GM06990 (cell line): Measurements from ENCODE around the gene SLC26A6.

Source experiments
- DNase-seq: peaks from one replicate; pipeline ENCODE4 v3.0.0-alpha.2; 2011; ENCODE audit not compliant: insufficient read length; ENCODE audit errors: extremely low read depth
- H3K27me3 ChIP-seq: replicated peaks from 2 replicates; pipeline ENCODE4 v1.6.0; 2011; ENCODE audit warnings: low read length; ENCODE audit not compliant: control insufficient read depth, insufficient read depth
- H3K36me3 ChIP-seq: 2 replicates; pipeline ENCODE4 v1.5.1; 2011; ENCODE audit warnings: low read length; ENCODE audit not compliant: control insufficient read depth, insufficient read depth
- H3K4me3 ChIP-seq: replicated peaks from 2 replicates; pipeline ENCODE4 v1.5.1; 2011; ENCODE audit warnings: low read depth, mild to moderate bottlenecking, control low read depth, low read length
- TF ChIP-seq, protein P1 (sequence below): IDR thresholded peaks from 2 replicates; pipeline ENCODE4 v1.5.1; 2011; ENCODE audit warnings: low read length, control low read depth, mild to moderate bottlenecking, inconsistent platforms; ENCODE audit not compliant: insufficient read depth, poor library complexity, severe bottlenecking

SLC26A6 gene

DNA sequence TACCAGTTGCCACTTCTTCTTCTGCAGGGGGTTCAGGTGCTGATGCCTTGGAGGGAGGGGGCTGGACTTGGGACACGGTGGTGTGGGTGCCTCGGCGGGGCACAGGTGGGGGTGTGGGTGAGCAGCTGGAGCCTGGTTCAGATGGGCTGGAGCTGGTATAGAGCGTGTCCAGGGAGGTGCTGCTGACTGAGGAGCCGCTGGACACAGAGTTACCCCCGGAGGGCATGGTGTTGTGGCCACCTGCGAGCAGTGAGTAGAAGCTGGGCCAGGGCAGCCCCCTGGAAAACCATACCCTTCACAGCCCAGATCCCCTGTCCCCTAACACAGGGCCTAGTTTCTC lies 46.2 kb upstream of the SLC26A6 start:
- TF ChIP-seq, protein P1, sequence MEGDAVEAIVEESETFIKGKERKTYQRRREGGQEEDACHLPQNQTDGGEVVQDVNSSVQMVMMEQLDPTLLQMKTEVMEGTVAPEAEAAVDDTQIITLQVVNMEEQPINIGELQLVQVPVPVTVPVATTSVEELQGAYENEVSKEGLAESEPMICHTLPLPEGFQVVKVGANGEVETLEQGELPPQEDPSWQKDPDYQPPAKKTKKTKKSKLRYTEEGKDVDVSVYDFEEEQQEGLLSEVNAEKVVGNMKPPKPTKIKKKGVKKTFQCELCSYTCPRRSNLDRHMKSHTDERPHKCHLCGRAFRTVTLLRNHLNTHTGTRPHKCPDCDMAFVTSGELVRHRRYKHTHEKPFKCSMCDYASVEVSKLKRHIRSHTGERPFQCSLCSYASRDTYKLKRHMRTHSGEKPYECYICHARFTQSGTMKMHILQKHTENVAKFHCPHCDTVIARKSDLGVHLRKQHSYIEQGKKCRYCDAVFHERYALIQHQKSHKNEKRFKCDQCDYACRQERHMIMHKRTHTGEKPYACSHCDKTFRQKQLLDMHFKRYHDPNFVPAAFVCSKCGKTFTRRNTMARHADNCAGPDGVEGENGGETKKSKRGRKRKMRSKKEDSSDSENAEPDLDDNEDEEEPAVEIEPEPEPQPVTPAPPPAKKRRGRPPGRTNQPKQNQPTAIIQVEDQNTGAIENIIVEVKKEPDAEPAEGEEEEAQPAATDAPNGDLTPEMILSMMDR, result no peak
- no peak for DNase-seq
- Histone ChIP-seq H3K27me3 (no peaks in the 10 kb centered on the region), H3K4me3 (no peak overlapping the region), H3K36me3 (peaks cover 18% of the 10 kb centered on the region)

DNA sequence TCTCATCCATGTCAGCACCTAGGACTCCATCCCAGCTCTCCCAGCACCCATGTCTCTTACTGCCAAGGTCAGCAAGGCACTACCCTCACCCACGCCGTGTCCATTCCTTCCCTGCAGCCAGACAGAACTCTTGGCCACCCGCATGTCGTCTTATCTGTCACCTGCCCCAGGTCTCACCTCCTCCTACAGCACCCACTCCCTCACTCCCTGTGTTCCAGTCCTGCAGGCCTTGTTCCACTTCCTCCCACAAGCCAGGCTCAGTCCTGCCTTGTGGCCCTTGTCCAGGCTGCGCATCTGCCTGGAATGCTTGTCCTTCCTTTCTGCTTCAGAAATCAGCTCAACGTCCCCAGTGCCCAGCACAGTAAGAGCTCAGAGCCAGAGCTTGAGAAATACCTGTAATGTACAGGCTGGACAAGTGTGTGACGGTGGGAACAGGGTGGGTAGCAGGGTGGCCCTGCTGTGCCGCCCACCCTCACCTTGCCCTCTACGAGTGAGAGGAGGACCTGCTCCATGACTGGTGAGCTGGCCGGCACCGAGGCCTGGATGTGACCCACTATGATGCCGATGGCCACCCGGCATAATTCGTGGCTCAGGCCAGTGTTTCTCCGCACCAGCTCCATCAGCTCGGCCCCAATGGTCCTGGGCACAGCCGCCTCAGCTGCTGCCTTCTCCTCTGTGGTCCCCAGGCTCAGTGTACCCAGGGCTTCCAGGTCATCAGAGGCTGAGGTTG lies 45.7 kb upstream of the SLC26A6 start:
- TF ChIP-seq, protein P1, result no peak
- DNase-seq, result no peak
- H3K27me3 ChIP-seq, result no peaks in the 10 kb centered on the region
- no peak overlapping the region for H3K4me3 ChIP-seq
- peaks cover 18% of the 10 kb centered on the region for H3K36me3 ChIP-seq

DNA sequence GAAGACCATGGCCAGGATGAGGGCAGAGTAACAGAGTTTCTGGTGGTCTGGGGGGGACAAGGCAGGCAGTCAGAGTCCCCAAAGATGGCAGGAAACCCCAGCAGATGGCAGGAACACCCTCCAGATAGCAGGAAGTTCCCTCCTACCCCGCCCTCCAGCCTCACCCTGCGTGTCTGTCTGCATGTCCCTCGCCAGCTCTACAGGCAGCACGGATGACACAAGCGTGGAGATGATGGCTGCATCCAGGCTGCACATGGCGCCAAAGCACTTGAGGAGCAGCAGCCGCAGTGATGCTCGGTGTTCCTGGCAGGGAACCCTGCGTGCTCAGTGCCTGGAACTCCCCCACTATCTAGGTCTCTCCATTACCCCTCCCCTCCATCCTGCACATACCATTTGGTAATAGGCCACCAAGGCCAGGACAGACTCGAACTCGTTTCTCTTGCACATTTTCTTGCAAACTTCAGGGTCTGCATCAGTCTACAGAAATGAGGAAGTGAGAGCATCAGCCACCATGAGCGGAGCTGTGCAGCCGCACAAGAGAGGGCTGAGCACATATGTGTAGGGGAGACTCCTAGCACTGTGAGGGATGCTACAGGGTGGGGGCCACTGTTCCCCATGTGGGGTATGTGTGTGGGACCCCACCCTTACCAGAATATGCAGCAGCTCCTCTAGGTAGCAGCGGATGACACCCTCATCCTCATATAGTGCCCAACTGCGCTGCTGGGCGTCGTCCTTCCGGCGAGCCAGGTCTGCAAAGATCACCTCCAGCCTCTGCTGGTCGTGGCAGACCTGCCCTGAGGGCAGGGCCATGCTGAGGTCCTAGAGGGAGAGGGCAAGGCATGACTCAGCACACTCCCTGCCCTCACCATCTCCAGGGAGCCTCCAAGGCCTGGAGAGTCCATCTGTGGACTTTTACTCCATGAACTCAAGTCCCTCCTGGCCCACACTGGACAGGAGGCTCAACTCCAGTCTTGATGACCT lies 44.4 kb upstream of the SLC26A6 start:
- TF ChIP-seq, protein P1, result no peak
- no peaks in the 10 kb centered on the region for H3K27me3 ChIP-seq
- H3K36me3 ChIP-seq, result peaks cover 21% of the 10 kb centered on the region
- no peak overlapping the region for H3K4me3 ChIP-seq
- no peak for DNase-seq

DNA sequence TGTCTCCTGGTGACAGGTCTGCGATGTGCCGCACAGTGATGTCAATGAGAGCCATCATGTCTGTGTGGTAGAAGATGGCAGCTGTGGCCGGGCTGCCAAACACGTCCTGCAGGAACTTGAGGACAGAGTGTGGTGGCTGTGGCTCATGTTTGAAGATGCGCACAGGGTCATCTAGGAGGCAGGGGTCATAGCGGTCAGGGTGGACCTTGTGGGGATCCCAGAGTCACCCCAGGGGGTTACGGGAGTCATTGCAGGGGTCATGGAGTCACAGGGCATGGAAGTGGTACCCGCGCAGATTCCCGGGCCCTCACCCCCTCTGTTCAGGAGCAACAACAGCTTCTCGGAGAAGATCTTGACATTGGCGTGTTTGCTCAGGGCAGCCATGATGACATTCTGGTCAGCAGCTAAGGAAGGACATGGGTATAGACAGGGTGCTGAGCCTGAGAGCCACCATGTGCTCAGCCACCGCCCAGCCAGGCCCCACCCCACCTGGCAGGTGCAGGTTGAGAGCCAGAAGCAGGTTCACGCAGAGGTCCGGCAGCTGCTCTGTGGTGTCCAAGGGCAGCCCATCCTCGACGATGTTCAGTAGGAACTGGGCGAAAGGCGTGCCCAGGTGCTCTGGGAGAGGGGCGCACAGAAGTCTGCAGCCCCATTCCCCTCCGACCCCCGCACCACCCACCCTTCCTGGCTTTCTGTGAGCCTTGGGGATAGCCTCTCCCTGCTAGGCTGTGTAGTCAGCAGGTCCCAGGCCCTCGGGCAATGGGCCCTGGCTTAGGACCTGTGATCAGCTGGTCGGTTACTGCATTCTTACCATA lies 43.5 kb upstream of the SLC26A6 start:
- Histone ChIP-seq H3K4me3 (no peak overlapping the region), H3K36me3 (peaks cover 26% of the 10 kb centered on the region), H3K27me3 (no peaks in the 10 kb centered on the region)
- TF ChIP-seq, protein P1, result no peak
- DNase-seq, result no peak

DNA sequence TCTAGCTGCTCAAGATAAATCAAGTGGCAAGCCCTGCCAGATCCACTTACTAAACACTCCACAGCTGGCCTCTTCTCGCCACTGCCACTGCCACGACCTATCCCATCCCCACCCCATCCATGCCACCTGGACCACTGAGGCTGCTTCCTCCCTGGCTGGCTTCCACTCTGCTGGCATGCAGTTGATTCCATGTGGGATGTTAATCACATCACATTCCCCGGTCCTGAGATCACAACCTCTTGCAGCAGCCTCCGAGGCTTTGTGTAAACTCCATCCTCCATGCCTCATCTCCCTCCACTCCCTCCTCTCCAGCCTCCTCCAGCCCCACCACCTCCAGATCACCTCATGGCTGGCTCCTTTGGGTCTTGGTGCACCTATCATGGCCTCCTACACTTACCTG lies 42.8 kb upstream of the SLC26A6 start:
- DNase-seq, result no peak
- peaks cover 26% of the 10 kb centered on the region for H3K36me3 ChIP-seq
- H3K4me3 ChIP-seq, result no peak overlapping the region
- TF ChIP-seq, protein P1, result no peak
- H3K27me3 ChIP-seq, result no peaks in the 10 kb centered on the region
